ENCODE data around the gene HOXC4.

The HOXC4 gene

GRCh38 chr12:54005853-54006558, 47.6 kb upstream of the HOXC4 start (continued):
- TF ChIP-seq ZBTB11 (tag by site-specific recombination; conservative IDR thresholded peaks at IDR 0.05; ENCODE audit: low read depth) (peak; percentile 14; the same call in 1 of the 2 replicates), ZNF623 (tag by site-specific recombination; IDR thresholded peaks at IDR 0.05) (no peak), ZBTB7A (tag by site-specific recombination; IDR thresholded peaks at IDR 0.05; ENCODE audit: low read depth) (no peak), KLF8 (tag by site-specific recombination; IDR thresholded peaks at IDR 0.05) (0 out of 2 replicates have a peak, but pooled peaks have one; percentile 29), PBX3 (CRISPR knock-in tag; IDR thresholded peaks at IDR 0.05) (no peak), ZNF791 (tag by site-specific recombination; IDR thresholded peaks at IDR 0.05) (no peak), ZXDB (tag by site-specific recombination; IDR thresholded peaks at IDR 0.05) (peak; percentile 73), ZNF76 (tag by site-specific recombination; IDR thresholded peaks at IDR 0.05; ENCODE audit: borderline replicate concordance, low read depth) (0 out of 2 replicates have a peak, but pooled peaks have one; percentile 16), REST (tag by site-specific recombination; IDR thresholded peaks at IDR 0.05) (no peak), ZNF624 (tag by site-specific recombination; IDR thresholded peaks at IDR 0.05) (no peak), HIC1 (tag by site-specific recombination; IDR thresholded peaks at IDR 0.05) (no peak), ZNF239 (tag by site-specific recombination; IDR thresholded peaks at IDR 0.05) (no peak), ZNF391 (tag by site-specific recombination; IDR thresholded peaks at IDR 0.05; ENCODE audit: borderline replicate concordance, low read depth) (no peak; the same call in 1 of the 2 replicates), ZBTB17 (tag by site-specific recombination; IDR thresholded peaks at IDR 0.05) (peak; percentile 36; the same call in 1 of the 2 replicates), OVOL3 (tag by site-specific recombination; IDR thresholded peaks at IDR 0.05) (no peak), ZNF521 (tag by site-specific recombination; IDR thresholded peaks at IDR 0.05) (no peak), ZSCAN30 (tag by site-specific recombination; IDR thresholded peaks at IDR 0.05) (peak; percentile 91), ZNF2 (tag by site-specific recombination; IDR thresholded peaks at IDR 0.05) (peak; percentile 92), ZNF175 (tag by site-specific recombination; IDR thresholded peaks at IDR 0.05) (no peak), ZNF174 (tag by site-specific recombination; IDR thresholded peaks at IDR 0.05) (no peak), ZNF548 (tag by site-specific recombination; IDR thresholded peaks at IDR 0.05) (no peak), SCRT2 (tag by site-specific recombination; IDR thresholded peaks at IDR 0.05) (no peak), ZNF768 (tag by site-specific recombination; IDR thresholded peaks at IDR 0.05) (no peak), KLF1 (tag by site-specific recombination; IDR thresholded peaks at IDR 0.05) (0 out of 2 replicates have a peak, but pooled peaks have one; percentile 18), ZNF23 (tag by site-specific recombination; IDR thresholded peaks at IDR 0.05; ENCODE audit: borderline replicate concordance) (no peak)
- TF ChIP-seq, protein P1, sequence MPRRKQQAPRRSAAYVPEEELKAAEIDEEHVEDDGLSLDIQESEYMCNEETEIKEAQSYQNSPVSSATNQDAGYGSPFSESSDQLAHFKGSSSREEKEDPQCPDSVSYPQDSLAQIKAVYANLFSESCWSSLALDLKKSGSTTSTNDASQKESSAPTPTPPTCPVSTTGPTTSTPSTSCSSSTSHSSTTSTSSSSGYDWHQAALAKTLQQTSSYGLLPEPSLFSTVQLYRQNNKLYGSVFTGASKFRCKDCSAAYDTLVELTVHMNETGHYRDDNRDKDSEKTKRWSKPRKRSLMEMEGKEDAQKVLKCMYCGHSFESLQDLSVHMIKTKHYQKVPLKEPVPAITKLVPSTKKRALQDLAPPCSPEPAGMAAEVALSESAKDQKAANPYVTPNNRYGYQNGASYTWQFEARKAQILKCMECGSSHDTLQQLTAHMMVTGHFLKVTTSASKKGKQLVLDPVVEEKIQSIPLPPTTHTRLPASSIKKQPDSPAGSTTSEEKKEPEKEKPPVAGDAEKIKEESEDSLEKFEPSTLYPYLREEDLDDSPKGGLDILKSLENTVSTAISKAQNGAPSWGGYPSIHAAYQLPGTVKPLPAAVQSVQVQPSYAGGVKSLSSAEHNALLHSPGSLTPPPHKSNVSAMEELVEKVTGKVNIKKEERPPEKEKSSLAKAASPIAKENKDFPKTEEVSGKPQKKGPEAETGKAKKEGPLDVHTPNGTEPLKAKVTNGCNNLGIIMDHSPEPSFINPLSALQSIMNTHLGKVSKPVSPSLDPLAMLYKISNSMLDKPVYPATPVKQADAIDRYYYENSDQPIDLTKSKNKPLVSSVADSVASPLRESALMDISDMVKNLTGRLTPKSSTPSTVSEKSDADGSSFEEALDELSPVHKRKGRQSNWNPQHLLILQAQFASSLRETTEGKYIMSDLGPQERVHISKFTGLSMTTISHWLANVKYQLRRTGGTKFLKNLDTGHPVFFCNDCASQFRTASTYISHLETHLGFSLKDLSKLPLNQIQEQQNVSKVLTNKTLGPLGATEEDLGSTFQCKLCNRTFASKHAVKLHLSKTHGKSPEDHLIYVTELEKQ (tag by site-specific recombination; IDR thresholded peaks at IDR 0.05; ENCODE audit: borderline replicate concordance), result no peak

Measured in HEK293 (cell line).